Activated naive CD4-positive, alpha-beta T cell treated with anti-CD3 and anti-CD28 coated beads, Interleukin-2, amount 10 ng/mL, durations not matched to agents 7 days and 5 days (primary cell): ENCODE data around the gene MTHFR.

Source experiments
- CTCF ChIA-PET: fragments of 350-600 bp; sonication (Branson Sonifier 250); formaldehyde crosslinking; loops from one replicate; lab custom pipeline; 2021; ENCODE audit warnings: antibody characterized with exemption; lab: Charles Lee
- DNase-seq: peaks from one replicate; pipeline ENCODE4 v3.0.0-alpha.2; 2020
- H3K27ac Mint-ChIP-seq: one replicate; pipeline ENCODE4 v1.8.0; 2021; ENCODE audit warnings: mild to moderate bottlenecking, moderate library complexity, mixed read lengths
- H3K27me3 Mint-ChIP-seq: one replicate; pipeline ENCODE4 v1.8.0; 2021; ENCODE audit warnings: mild to moderate bottlenecking, mixed read lengths
- H3K36me3 Mint-ChIP-seq: one replicate; pipeline ENCODE4 v1.8.0; 2021; ENCODE audit warnings: mixed read lengths
- H3K4me1 Mint-ChIP-seq: one replicate; pipeline ENCODE4 v1.8.0; 2021; ENCODE audit warnings: mixed read lengths
- H3K4me3 Mint-ChIP-seq: one replicate; pipeline ENCODE4 v1.8.0; 2021; ENCODE audit warnings: mild to moderate bottlenecking, moderate library complexity, mixed read lengths
- H3K9me3 Mint-ChIP-seq: one replicate; pipeline ENCODE4 v1.8.0; 2021; ENCODE audit warnings: mixed read lengths

MTHFR gene

GRCh38 chr1:11774753-11775152 lies 31.0 kb downstream of the MTHFR start:
- H3K36me3 Mint-ChIP-seq, result no peaks in the 10 kb centered on the region
- no peak for DNase-seq
- H3K4me3 Mint-ChIP-seq, result no peak overlapping the region

GRCh38 chr1:11772458-11772857 lies 33.3 kb downstream of the MTHFR start:
- Mint-ChIP-seq H3K9me3 (no peaks in the 10 kb centered on the region), H3K27me3 (peaks cover 21% of the 10 kb centered on the region), H3K27ac (no peak overlapping the region), H3K4me3 (no peak overlapping the region), H3K36me3 (no peaks in the 10 kb centered on the region), H3K4me1 (no peaks in the 10 kb centered on the region)
- no peak for DNase-seq
- CTCF ChIA-PET, result interaction anchor here (0.7 kb wide), 1 partner anchor 15 kb away, joined by 3 read pairs; no protein-coding TSS in a partner anchor

More at GRCh38 chr1:11774753-11775152, 31.0 kb downstream of the MTHFR start:
- Mint-ChIP-seq H3K27me3 (peaks cover 23% of the 10 kb centered on the region), H3K27ac (no peak overlapping the region), H3K4me1 (no peaks in the 10 kb centered on the region), H3K9me3 (no peaks in the 10 kb centered on the region)
- CTCF ChIA-PET, result no interaction called here

- Mint-ChIP-seq H3K27me3 (peaks cover 20% of the 10 kb centered on the region), H3K4me3 (no peak overlapping the region), H3K4me1 (no peaks in the 10 kb centered on the region), H3K36me3 (no peaks in the 10 kb centered on the region), H3K27ac (no peak overlapping the region), H3K9me3 (no peaks in the 10 kb centered on the region)
- DNase-seq, result no peak
- CTCF ChIA-PET, result interaction anchor here (0.7 kb wide), 1 partner anchor 16 kb away, joined by 3 read pairs; no protein-coding TSS in a partner anchor
These were observed 34.2 kb downstream of the MTHFR start for GRCh38 chr1:11771481-11772043.

GRCh38 chr1:11770011-11770410 lies 35.8 kb downstream of the MTHFR start:
- Mint-ChIP-seq H3K4me1 (no peaks in the 10 kb centered on the region), H3K4me3 (no peak overlapping the region), H3K36me3 (no peaks in the 10 kb centered on the region), H3K27me3 (peaks cover 21% of the 10 kb centered on the region), H3K9me3 (no peaks in the 10 kb centered on the region), H3K27ac (no peak overlapping the region)
- DNase-seq, result no peak
- CTCF ChIA-PET, result no interaction called here

GRCh38 chr1:11769274-11769673 lies 36.5 kb downstream of the MTHFR start:
- CTCF ChIA-PET, result no interaction called here
- Mint-ChIP-seq H3K9me3 (no peaks in the 10 kb centered on the region), H3K36me3 (no peaks in the 10 kb centered on the region), H3K4me3 (no peak overlapping the region), H3K4me1 (no peaks in the 10 kb centered on the region), H3K27ac (no peak overlapping the region), H3K27me3 (peaks cover 18% of the 10 kb centered on the region)
- DNase-seq, result no peak

GRCh38 chr1:11768821-11769220 lies 36.9 kb downstream of the MTHFR start:
- CTCF ChIA-PET, result no interaction called here
- Mint-ChIP-seq H3K27ac (no peak overlapping the region), H3K36me3 (no peaks in the 10 kb centered on the region), H3K4me3 (no peak overlapping the region), H3K4me1 (no peaks in the 10 kb centered on the region), H3K27me3 (peaks cover 20% of the 10 kb centered on the region), H3K9me3 (no peaks in the 10 kb centered on the region)
- DNase-seq, result no peak

GRCh38 chr1:11767922-11768704 lies 37.7 kb downstream of the MTHFR start:
- no peaks in the 10 kb centered on the region for H3K9me3 Mint-ChIP-seq
- no peaks in the 10 kb centered on the region for H3K4me1 Mint-ChIP-seq
- peaks cover 25% of the 10 kb centered on the region for H3K27me3 Mint-ChIP-seq
- H3K36me3 Mint-ChIP-seq, result no peaks in the 10 kb centered on the region
- H3K27ac Mint-ChIP-seq, result no peak overlapping the region
- DNase-seq, result no peak
- no peak overlapping the region for H3K4me3 Mint-ChIP-seq
- CTCF ChIA-PET, result no interaction called here

- H3K27ac Mint-ChIP-seq, result no peak overlapping the region
- no peak for DNase-seq
- H3K4me3 Mint-ChIP-seq, result no peak overlapping the region
- H3K9me3 Mint-ChIP-seq, result no peaks in the 10 kb centered on the region
- CTCF ChIA-PET, result no interaction called here
- H3K27me3 Mint-ChIP-seq, result peaks cover 42% of the 10 kb centered on the region
- no peaks in the 10 kb centered on the region for H3K36me3 Mint-ChIP-seq
- peaks cover 9% of the 10 kb centered on the region for H3K4me1 Mint-ChIP-seq
These were observed 39.4 kb downstream of the MTHFR start for GRCh38 chr1:11766429-11766776.

GRCh38 chr1:11765661-11766428 lies 39.9 kb downstream of the MTHFR start:
- no peaks in the 10 kb centered on the region for H3K9me3 Mint-ChIP-seq
- H3K36me3 Mint-ChIP-seq, result no peaks in the 10 kb centered on the region
- H3K27ac Mint-ChIP-seq, result no peak overlapping the region
- peaks cover 11% of the 10 kb centered on the region for H3K4me1 Mint-ChIP-seq
- no peak for DNase-seq
- CTCF ChIA-PET, result no interaction called here
- peaks cover 47% of the 10 kb centered on the region for H3K27me3 Mint-ChIP-seq
- H3K4me3 Mint-ChIP-seq, result no peak overlapping the region

- H3K9me3 Mint-ChIP-seq, result no peaks in the 10 kb centered on the region
- H3K4me3 Mint-ChIP-seq, result no peak overlapping the region
- H3K36me3 Mint-ChIP-seq, result no peaks in the 10 kb centered on the region
- no peak overlapping the region for H3K27ac Mint-ChIP-seq
- CTCF ChIA-PET, result no interaction called here
- H3K27me3 Mint-ChIP-seq, result peaks cover 57% of the 10 kb centered on the region
- DNase-seq, result no peak
- peaks cover 11% of the 10 kb centered on the region for H3K4me1 Mint-ChIP-seq
These were observed 41.2 kb downstream of the MTHFR start for GRCh38 chr1:11764519-11764918.

GRCh38 chr1:11764115-11764514 lies 41.6 kb downstream of the MTHFR start:
- Mint-ChIP-seq H3K27me3 (peaks cover 60% of the 10 kb centered on the region), H3K4me1 (peaks cover 11% of the 10 kb centered on the region), H3K36me3 (no peaks in the 10 kb centered on the region), H3K27ac (no peak overlapping the region), H3K4me3 (no peak overlapping the region), H3K9me3 (no peaks in the 10 kb centered on the region)
- no peak for DNase-seq
- CTCF ChIA-PET, result no interaction called here

- Mint-ChIP-seq H3K4me1 (peaks cover 11% of the 10 kb centered on the region), H3K27me3 (peaks cover 64% of the 10 kb centered on the region), H3K27ac (no peak within 1 kb of the TSS), H3K9me3 (no peaks in the 10 kb centered on the region), H3K4me3 (no peak within 1 kb of the TSS), H3K36me3 (no peaks in the 10 kb centered on the region)
- CTCF ChIA-PET, result no interaction called here
- DNase-seq, result peak; percentile 59
These were observed 43.8 kb downstream of the MTHFR start, which contains the start of gene C1orf167 for GRCh38 chr1:11761988-11762406. Gene C1orf167, plus strand, starts transcription at chr1:11762193. Its CDS starts 2,208 bp downstream, at chr1:11764401.

GRCh38 chr1:11761285-11761684 lies 44.5 kb downstream of the MTHFR start:
- H3K27me3 Mint-ChIP-seq, result peaks cover 68% of the 10 kb centered on the region
- no peaks in the 10 kb centered on the region for H3K9me3 Mint-ChIP-seq
- H3K27ac Mint-ChIP-seq, result no peak overlapping the region
- no peaks in the 10 kb centered on the region for H3K36me3 Mint-ChIP-seq
- CTCF ChIA-PET, result no interaction called here
- no peak for DNase-seq
- H3K4me1 Mint-ChIP-seq, result peaks cover 11% of the 10 kb centered on the region
- H3K4me3 Mint-ChIP-seq, result no peak overlapping the region

- peaks cover 11% of the 10 kb centered on the region for H3K4me1 Mint-ChIP-seq
- H3K9me3 Mint-ChIP-seq, result no peaks in the 10 kb centered on the region
- no peak overlapping the region for H3K4me3 Mint-ChIP-seq
- no peak overlapping the region for H3K27ac Mint-ChIP-seq
- DNase-seq, result no peak
- no peaks in the 10 kb centered on the region for H3K36me3 Mint-ChIP-seq
- CTCF ChIA-PET, result interaction anchor here (1.2 kb wide), 1 partner anchor 11 kb away, joined by 5 read pairs; no protein-coding TSS in a partner anchor
- peaks cover 78% of the 10 kb centered on the region for H3K27me3 Mint-ChIP-seq
These were observed 46.0 kb downstream of the MTHFR start for GRCh38 chr1:11759791-11760190.
